GM12891 (cell line): ENCODE results near the gene ABHD18.
"Not testable (repeated sequence)": the region's sequence is repeated elsewhere in the genome, so short reads cannot be mapped to it uniquely, and the experiment has no call there.

Source experiments
- DNase-seq: peaks from one replicate; pipeline ENCODE4 v3.0.0; 2011; ENCODE audit warnings: low spot score; ENCODE audit not compliant: insufficient read length
- FAIRE-seq: peaks from 2 replicates; lab custom pipeline; 2011; peaks lifted over from hg19 to GRCh38; lab: Jason Lieb, UNC
- PAX5 ChIP-seq: IDR thresholded peaks from 2 replicates; pipeline ENCODE4 v1.6.1; 2011; ENCODE audit warnings: low read length, moderate library complexity, mild to moderate bottlenecking; ENCODE audit not compliant: insufficient read depth, severe bottlenecking
- POLR2A ChIP-seq: IDR thresholded peaks from 2 replicates; pipeline ENCODE4 v1.6.1; 2011; ENCODE audit warnings: low read depth, low read length, control low read depth
- POLR2AphosphoS5 ChIP-seq: IDR thresholded peaks from 2 replicates; pipeline ENCODE4 v1.6.1; 2011; ENCODE audit warnings: low read depth, low read length, control low read depth
- POU2F2 ChIP-seq: IDR thresholded peaks from 2 replicates; pipeline ENCODE4 v1.6.1; 2011; ENCODE audit warnings: low read depth, mild to moderate bottlenecking, control low read depth, low read length, moderate library complexity
- SPI1 ChIP-seq: IDR thresholded peaks from 2 replicates; pipeline ENCODE4 v1.6.1; 2011; ENCODE audit warnings: low read depth, low read length, control low read depth
- TAF1 ChIP-seq: IDR thresholded peaks from 2 replicates; pipeline ENCODE4 v1.6.1; 2011; ENCODE audit warnings: low read depth, low read length, control low read depth

Gene ABHD18

GRCh38 chr4:127959794-127960193 lies 5.4 kb upstream of the ABHD18 start:
- FAIRE-seq (no peak), DNase-seq (no peak)
- no peak for TF ChIP-seq TAF1
- no peak for TF ChIP-seq POU2F2
- TF ChIP-seq POLR2A: no peak
- TF ChIP-seq POLR2AphosphoS5: no peak
- no peak for TF ChIP-seq PAX5
- TF ChIP-seq SPI1: no peak

- not testable (repeated sequence) for DNase-seq, FAIRE-seq
These were observed 1.4 kb upstream of the ABHD18 start for GRCh38 chr4:127963633-127964398.

GRCh38 chr4:127964426-127965061 lies 662 bp upstream of the ABHD18 start:
- not testable (repeated sequence) for DNase-seq

GRCh38 chr4:127965803-127966175 lies 583 bp downstream of the ABHD18 start:
- TF ChIP-seq POU2F2: no peak
- peak; percentile 25; the same call in 1 of the 2 replicates for TF ChIP-seq TAF1
- TF ChIP-seq PAX5: no peak
- FAIRE-seq: no peak
- peak; percentile 44 for DNase-seq

More at GRCh38 chr4:127964426-127965061, 662 bp upstream of the ABHD18 start:
- FAIRE-seq: not testable (repeated sequence)

- TF ChIP-seq PAX5 (no peak), SPI1 (no peak), POU2F2 (no peak), POLR2A (no peak), TAF1 (no peak), POLR2AphosphoS5 (no peak)
- FAIRE-seq (no peak), DNase-seq (no peak)
These were observed 2.1 kb downstream of the ABHD18 start for GRCh38 chr4:127967141-127967775.

- FAIRE-seq: no peak
- DNase-seq: no peak
- no peak for TF ChIP-seq POLR2A
- no peak for TF ChIP-seq PAX5
- no peak for TF ChIP-seq SPI1
- TF ChIP-seq POLR2AphosphoS5: no peak
- no peak for TF ChIP-seq TAF1
- TF ChIP-seq POU2F2: no peak
These were observed 3.4 kb downstream of the ABHD18 start for GRCh38 chr4:127968586-127968985.

GRCh38 chr4:127970925-127971324 lies 5.7 kb downstream of the ABHD18 start:
- not testable (repeated sequence) for FAIRE-seq, DNase-seq

GRCh38 chr4:127975121-127975770 lies 10.0 kb downstream of the ABHD18 start:
- TF ChIP-seq SPI1: no peak
- TF ChIP-seq TAF1: no peak
- TF ChIP-seq POU2F2: no peak
- TF ChIP-seq POLR2A: no peak
- no peak for TF ChIP-seq PAX5
- TF ChIP-seq POLR2AphosphoS5: no peak
- FAIRE-seq (peak; percentile 62), DNase-seq (no peak)

- no peak for FAIRE-seq
- no peak for DNase-seq
- TF ChIP-seq TAF1 (no peak), POU2F2 (no peak), POLR2AphosphoS5 (no peak), POLR2A (no peak), SPI1 (no peak), PAX5 (no peak)
These were observed 13.7 kb downstream of the ABHD18 start for GRCh38 chr4:127978930-127979329.

- no peak for FAIRE-seq
- no peak for TF ChIP-seq POLR2AphosphoS5
- no peak for TF ChIP-seq POLR2A
- TF ChIP-seq TAF1: no peak
- no peak for TF ChIP-seq PAX5
- no peak for TF ChIP-seq SPI1
- no peak for TF ChIP-seq POU2F2
- DNase-seq: no peak
These were observed 17.2 kb downstream of the ABHD18 start for GRCh38 chr4:127982445-127982844.
